ENCODE measurements around the gene RTCA. TPM values are rescaled to one million over a fixed set of nuclear protein-coding genes. Genes with fewer than 3 reads are reported as not detected.
"Not testable (repeated sequence)": the region's sequence is repeated elsewhere in the genome, so short reads cannot be mapped to it uniquely, and the experiment has no call there.

RTCA gene
- total RNA-seq, 1 experiment from 2014 or later, result 26.5 TPM

GRCh38 chr1:100264081-100264480, 1.9 kb upstream of the RTCA start:
- H3K4me2 ChIP-seq (ENCODE audit: low read length); H3K27ac ChIP-seq (ENCODE audit: low read depth, low read length); H3K9me2 ChIP-seq (ENCODE audit: insufficient read depth); POLR2A ChIA-PET; H3K27me3 ChIP-seq (ENCODE audit: insufficient read depth, low read length); H3K4me3 ChIP-seq (replicated peaks in 1 of 2; ENCODE audit: low read depth in 1 of 2, low read length in 2 of 2); intact Hi-C loops (cut with micrococcal nuclease); H3K9me3 ChIP-seq (ENCODE audit: control insufficient read depth in 1 of 2, insufficient read depth in 1 of 2, low read depth in 1 of 2, low read length in 2 of 2); CTCF ChIA-PET; RAD21 ChIA-PET (ENCODE audit: low non-redundant PET in 1 of 2, low total read pairs in 2 of 2, uncharacterized antibody in 2 of 2, unreplicated experiment in 2 of 2); BruUV-seq (replicated peaks); H3K9ac ChIP-seq (ENCODE audit: low read length); DNase-seq (ENCODE audit: low read depth, low spot score); H4K20me1 ChIP-seq (ENCODE audit: insufficient read depth); H2AFZ ChIP-seq (ENCODE audit: low read depth, low read length, poor library complexity, severe bottlenecking); ATAC-seq: not testable (repeated sequence)
- Histone ChIP-seq H3K79me2 (ENCODE audit: insufficient read depth, low read length) (peaks cover 28% of the 10 kb centered on the region), H3K36me3 (ENCODE audit: control insufficient read depth in 1 of 2, insufficient read depth in 2 of 2, low read length in 2 of 2) (peaks cover 2 to 12% of the 10 kb centered on the region in 2 experiments; a peak in 3 of 4 replicates), H3K4me1 (ENCODE audit: control insufficient read depth in 1 of 2, insufficient read depth in 2 of 2, low read length in 2 of 2) (peaks cover 0 to 15% of the 10 kb centered on the region in 2 experiments; a peak in 2 of 4 replicates)

- H2AFZ ChIP-seq (ENCODE audit: low read depth, low read length, poor library complexity, severe bottlenecking), result peak overlapping the region; percentile 66
- ATAC-seq (peak; percentile 53), DNase-seq (ENCODE audit: low read depth, low spot score) (peak; percentile 6)
- BruUV-seq (replicated peaks), result TSS peak; percentile 84
- peaks cover 14 to 16% of the 10 kb centered on the region in 2 experiments; a peak in 3 of 4 replicates for H3K36me3 ChIP-seq (ENCODE audit: control insufficient read depth in 1 of 2, insufficient read depth in 2 of 2, low read length in 2 of 2)
- no peaks in the 10 kb centered on the region for H3K27me3 ChIP-seq (ENCODE audit: insufficient read depth, low read length)
- H3K9ac ChIP-seq (ENCODE audit: low read length), result peak overlapping the region; percentile 95
- intact Hi-C loops (cut with micrococcal nuclease), result no loop called here
- TF ChIP-seq ELF1 (IDR thresholded peaks at IDR 0.05; ENCODE audit: borderline replicate concordance, low read depth), result no peak
- TF ChIP-seq ZNF274 (IDR thresholded peaks at IDR 0.05; ENCODE audit: low read depth, low read length), result no peak
- TF ChIP-seq, protein P1, sequence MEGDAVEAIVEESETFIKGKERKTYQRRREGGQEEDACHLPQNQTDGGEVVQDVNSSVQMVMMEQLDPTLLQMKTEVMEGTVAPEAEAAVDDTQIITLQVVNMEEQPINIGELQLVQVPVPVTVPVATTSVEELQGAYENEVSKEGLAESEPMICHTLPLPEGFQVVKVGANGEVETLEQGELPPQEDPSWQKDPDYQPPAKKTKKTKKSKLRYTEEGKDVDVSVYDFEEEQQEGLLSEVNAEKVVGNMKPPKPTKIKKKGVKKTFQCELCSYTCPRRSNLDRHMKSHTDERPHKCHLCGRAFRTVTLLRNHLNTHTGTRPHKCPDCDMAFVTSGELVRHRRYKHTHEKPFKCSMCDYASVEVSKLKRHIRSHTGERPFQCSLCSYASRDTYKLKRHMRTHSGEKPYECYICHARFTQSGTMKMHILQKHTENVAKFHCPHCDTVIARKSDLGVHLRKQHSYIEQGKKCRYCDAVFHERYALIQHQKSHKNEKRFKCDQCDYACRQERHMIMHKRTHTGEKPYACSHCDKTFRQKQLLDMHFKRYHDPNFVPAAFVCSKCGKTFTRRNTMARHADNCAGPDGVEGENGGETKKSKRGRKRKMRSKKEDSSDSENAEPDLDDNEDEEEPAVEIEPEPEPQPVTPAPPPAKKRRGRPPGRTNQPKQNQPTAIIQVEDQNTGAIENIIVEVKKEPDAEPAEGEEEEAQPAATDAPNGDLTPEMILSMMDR (IDR thresholded peaks at IDR 0.05 in 2 of 3, conservative IDR thresholded peaks at IDR 0.05 in 1 of 3; ENCODE audit: borderline replicate concordance in 1 of 3, insufficient read depth in 1 of 3, low read depth in 2 of 3, low read length in 2 of 3), result no peak
- TF ChIP-seq, protein P2, sequence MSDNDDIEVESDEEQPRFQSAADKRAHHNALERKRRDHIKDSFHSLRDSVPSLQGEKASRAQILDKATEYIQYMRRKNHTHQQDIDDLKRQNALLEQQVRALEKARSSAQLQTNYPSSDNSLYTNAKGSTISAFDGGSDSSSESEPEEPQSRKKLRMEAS (IDR thresholded peaks at IDR 0.05), result no peak
- TF ChIP-seq SP1 (IDR thresholded peaks at IDR 0.05; ENCODE audit: low read depth), result no peak
- no peak for TF ChIP-seq FOSL1 (IDR thresholded peaks at IDR 0.05; ENCODE audit: low read depth)
- TF ChIP-seq EZH2 (IDR thresholded peaks at IDR 0.05), result no peak
- no peak for TF ChIP-seq SIN3A (IDR thresholded peaks at IDR 0.05; ENCODE audit: low read depth)
- no peak for TF ChIP-seq RAD21 (IDR thresholded peaks at IDR 0.05; ENCODE audit: low read depth)
- TF ChIP-seq POLR2A (IDR thresholded peaks at IDR 0.05; ENCODE audit: borderline replicate concordance, extremely low read depth, insufficient read depth, insufficient read length), result no peak
- no peak for TF ChIP-seq ZFX (IDR thresholded peaks at IDR 0.05)
- no peak for TF ChIP-seq EZH2phosphoT487 (IDR thresholded peaks at IDR 0.05; ENCODE audit: borderline replicate concordance)
- ChIA-PET POLR2A (no interaction called here), RAD21 (ENCODE audit: low non-redundant PET in 1 of 2, low total read pairs in 2 of 2, uncharacterized antibody in 2 of 2, unreplicated experiment in 2 of 2) (no interaction called here), CTCF (interaction anchor here (1.3 kb wide), 1 partner anchor 16 kb away, joined by 4 read pairs; the partner anchor contains the start of gene DBT)
- peak overlapping the region; percentile 88 for H3K4me2 ChIP-seq (ENCODE audit: low read length)
- H3K9me3 ChIP-seq (ENCODE audit: control insufficient read depth in 1 of 2, insufficient read depth in 1 of 2, low read depth in 1 of 2, low read length in 2 of 2), result no peaks in the 10 kb centered on the region
- H4K20me1 ChIP-seq (ENCODE audit: insufficient read depth), result no peaks in the 10 kb centered on the region
- H3K4me1 ChIP-seq (ENCODE audit: control insufficient read depth in 1 of 2, insufficient read depth in 2 of 2, low read length in 2 of 2), result peaks cover 0 to 15% of the 10 kb centered on the region in 2 experiments; a peak in 2 of 4 replicates
- H3K79me2 ChIP-seq (ENCODE audit: insufficient read depth, low read length), result peaks cover 35% of the 10 kb centered on the region
- no peaks in the 10 kb centered on the region for H3K9me2 ChIP-seq (ENCODE audit: insufficient read depth)
- H3K27ac ChIP-seq (ENCODE audit: low read depth, low read length), result peak overlapping the region; percentile 87
- peak overlapping the region; percentile 94 to 99 for H3K4me3 ChIP-seq (replicated peaks in 1 of 2; ENCODE audit: low read depth in 1 of 2, low read length in 2 of 2)
These were observed 470 bp upstream of the RTCA start for GRCh38 chr1:100265562-100265930.
